ENCODE results near the gene PCNX2.

Gene PCNX2, protein sequence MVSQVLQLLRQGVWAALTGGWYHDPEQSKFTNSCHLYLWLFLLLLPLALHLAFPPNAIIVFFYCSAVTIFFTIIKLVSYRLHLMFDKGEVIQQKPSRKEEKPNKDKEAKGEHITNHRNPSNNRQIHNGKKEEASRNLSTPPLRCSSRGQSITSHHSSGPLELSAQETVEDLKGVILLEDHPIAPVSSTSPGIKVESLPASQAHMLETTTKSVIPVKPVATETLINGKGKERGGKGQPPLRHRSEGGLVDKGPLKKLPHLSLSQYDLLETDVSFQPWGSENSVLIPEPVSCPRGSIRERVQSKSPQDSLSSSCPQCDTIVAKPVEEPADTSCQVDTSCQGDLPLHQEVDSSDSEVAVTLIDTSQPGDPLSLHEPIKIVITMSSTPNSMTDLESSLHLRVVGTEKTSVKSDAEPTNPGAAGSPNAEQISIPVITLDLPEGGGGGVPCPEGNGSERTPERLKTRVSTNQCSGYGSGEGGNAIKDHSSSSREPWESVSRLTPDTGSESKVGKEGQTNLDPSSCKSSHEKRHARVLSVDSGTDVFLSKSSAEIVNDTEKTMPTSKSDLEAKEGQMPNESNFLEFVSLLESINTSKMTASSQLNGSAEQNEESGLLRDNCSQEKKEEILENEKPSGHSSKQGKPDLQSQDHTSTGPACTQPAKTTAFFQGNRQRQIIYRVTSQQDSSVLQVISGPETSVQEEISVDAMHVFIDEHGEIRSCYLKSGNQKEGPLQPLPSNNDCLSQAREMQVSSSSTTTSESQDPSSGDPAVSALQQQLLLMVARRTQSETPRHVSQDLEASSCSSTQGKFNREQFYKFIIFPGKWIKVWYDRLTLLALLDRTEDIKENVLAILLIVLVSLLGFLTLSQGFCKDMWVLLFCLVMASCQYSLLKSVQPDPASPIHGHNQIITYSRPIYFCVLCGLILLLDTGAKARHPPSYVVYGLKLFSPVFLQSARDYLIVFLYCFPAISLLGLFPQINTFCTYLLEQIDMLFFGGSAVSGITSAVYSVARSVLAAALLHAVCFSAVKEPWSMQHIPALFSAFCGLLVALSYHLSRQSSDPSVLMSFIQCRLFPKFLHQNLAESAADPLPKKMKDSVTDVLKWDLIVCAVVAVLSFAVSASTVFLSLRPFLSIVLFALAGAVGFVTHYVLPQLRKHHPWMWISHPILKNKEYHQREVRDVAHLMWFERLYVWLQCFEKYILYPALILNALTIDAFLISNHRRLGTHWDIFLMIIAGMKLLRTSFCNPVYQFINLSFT (N-terminal part only)

DNA sequence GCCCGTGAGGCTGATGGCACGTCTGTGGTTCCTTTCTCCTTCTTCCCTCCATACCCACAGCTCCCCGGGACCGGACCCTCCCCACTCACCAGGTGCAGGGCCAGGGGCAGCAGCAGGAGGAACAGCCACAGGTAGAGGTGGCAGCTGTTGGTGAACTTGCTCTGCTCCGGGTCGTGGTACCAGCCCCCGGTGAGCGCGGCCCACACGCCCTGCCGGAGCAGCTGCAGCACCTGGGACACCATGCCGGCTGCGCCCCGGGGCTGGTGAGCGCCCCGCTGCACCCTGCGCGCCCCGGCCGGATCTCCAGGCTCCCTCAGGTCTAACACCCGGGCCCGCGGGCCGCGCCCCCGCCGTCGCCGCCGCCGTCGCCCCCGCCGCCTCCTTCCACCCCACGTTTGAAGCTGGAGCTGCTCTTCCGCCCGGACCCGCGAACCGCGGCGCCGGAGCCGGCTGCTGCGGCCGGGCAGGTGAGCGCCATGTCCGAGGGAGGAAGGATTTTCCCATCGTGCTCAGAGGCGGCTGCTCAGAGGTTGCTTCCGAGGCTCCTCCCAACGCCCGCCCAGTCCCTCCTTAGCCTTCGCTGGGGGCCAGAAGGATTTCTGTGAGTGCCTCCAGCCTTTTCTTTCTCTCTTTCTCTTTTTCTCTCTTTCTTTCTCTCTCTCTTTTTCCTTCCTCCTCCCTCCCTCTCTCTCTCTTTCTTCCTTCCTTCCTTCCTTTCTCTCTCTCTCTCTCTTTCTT lies at the start of gene PCNX2:
TSS of gene PCNX2 (minus strand) at position 489 of the 738 bp plus-strand sequence. CDS start at position 242, 247 bp downstream.
- ATAC-seq, result peak; percentile 94
- TF ChIP-seq ZNF70 (CRISPR knock-in tag; IDR thresholded peaks at IDR 0.05), result no peak
- TF ChIP-seq OSR1 (CRISPR knock-in tag; IDR thresholded peaks at IDR 0.05), result no peak
- no peak for TF ChIP-seq PATZ1 (CRISPR knock-in tag; IDR thresholded peaks at IDR 0.05; ENCODE audit: borderline replicate concordance)
- no peak for TF ChIP-seq TOX (CRISPR knock-in tag; IDR thresholded peaks at IDR 0.05; ENCODE audit: borderline replicate concordance)
- no peak for TF ChIP-seq RARB (CRISPR knock-in tag; IDR thresholded peaks at IDR 0.05)
- no peak for TF ChIP-seq ESRRG (CRISPR knock-in tag; IDR thresholded peaks at IDR 0.05)
- no peak for TF ChIP-seq PPARA (CRISPR knock-in tag; IDR thresholded peaks at IDR 0.05; ENCODE audit: borderline replicate concordance)
- no peak for TF ChIP-seq BACH2 (CRISPR knock-in tag; IDR thresholded peaks at IDR 0.05; ENCODE audit: borderline replicate concordance)
- TF ChIP-seq TCF4 (CRISPR knock-in tag; IDR thresholded peaks at IDR 0.05; ENCODE audit: borderline replicate concordance), result no peak
- TF ChIP-seq ZFP3 (CRISPR knock-in tag; IDR thresholded peaks at IDR 0.05), result no peak
- TF ChIP-seq ZFP30 (CRISPR knock-in tag; IDR thresholded peaks at IDR 0.05), result no peak
- no peak for TF ChIP-seq CSDC2 (CRISPR knock-in tag; IDR thresholded peaks at IDR 0.05)
- no peak for TF ChIP-seq ZNF8 (CRISPR knock-in tag; IDR thresholded peaks at IDR 0.05)

- no peak for TF ChIP-seq CSDC2 (CRISPR knock-in tag; IDR thresholded peaks at IDR 0.05)
- TF ChIP-seq, protein P1, sequence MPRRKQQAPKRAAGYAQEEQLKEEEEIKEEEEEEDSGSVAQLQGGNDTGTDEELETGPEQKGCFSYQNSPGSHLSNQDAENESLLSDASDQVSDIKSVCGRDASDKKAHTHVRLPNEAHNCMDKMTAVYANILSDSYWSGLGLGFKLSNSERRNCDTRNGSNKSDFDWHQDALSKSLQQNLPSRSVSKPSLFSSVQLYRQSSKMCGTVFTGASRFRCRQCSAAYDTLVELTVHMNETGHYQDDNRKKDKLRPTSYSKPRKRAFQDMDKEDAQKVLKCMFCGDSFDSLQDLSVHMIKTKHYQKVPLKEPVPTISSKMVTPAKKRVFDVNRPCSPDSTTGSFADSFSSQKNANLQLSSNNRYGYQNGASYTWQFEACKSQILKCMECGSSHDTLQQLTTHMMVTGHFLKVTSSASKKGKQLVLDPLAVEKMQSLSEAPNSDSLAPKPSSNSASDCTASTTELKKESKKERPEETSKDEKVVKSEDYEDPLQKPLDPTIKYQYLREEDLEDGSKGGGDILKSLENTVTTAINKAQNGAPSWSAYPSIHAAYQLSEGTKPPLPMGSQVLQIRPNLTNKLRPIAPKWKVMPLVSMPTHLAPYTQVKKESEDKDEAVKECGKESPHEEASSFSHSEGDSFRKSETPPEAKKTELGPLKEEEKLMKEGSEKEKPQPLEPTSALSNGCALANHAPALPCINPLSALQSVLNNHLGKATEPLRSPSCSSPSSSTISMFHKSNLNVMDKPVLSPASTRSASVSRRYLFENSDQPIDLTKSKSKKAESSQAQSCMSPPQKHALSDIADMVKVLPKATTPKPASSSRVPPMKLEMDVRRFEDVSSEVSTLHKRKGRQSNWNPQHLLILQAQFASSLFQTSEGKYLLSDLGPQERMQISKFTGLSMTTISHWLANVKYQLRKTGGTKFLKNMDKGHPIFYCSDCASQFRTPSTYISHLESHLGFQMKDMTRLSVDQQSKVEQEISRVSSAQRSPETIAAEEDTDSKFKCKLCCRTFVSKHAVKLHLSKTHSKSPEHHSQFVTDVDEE (CRISPR knock-in tag; IDR thresholded peaks at IDR 0.05), result no peak
- TF ChIP-seq CSRNP3 (CRISPR knock-in tag; IDR thresholded peaks at IDR 0.05), result no peak
- no peak for TF ChIP-seq SNAI2 (CRISPR knock-in tag; IDR thresholded peaks at IDR 0.05)
- no peak for TF ChIP-seq GLIS3 (CRISPR knock-in tag; IDR thresholded peaks at IDR 0.05)
- no peak for TF ChIP-seq PPARA (CRISPR knock-in tag; IDR thresholded peaks at IDR 0.05; ENCODE audit: borderline replicate concordance)
- TF ChIP-seq CREB5 (CRISPR knock-in tag; IDR thresholded peaks at IDR 0.05; ENCODE audit: low read depth), result no peak
- TF ChIP-seq ESRRG (CRISPR knock-in tag; IDR thresholded peaks at IDR 0.05), result no peak
- TF ChIP-seq PATZ1 (CRISPR knock-in tag; IDR thresholded peaks at IDR 0.05; ENCODE audit: borderline replicate concordance), result no peak
- TF ChIP-seq BACH2 (CRISPR knock-in tag; IDR thresholded peaks at IDR 0.05; ENCODE audit: borderline replicate concordance), result no peak
- TF ChIP-seq, protein P2, sequence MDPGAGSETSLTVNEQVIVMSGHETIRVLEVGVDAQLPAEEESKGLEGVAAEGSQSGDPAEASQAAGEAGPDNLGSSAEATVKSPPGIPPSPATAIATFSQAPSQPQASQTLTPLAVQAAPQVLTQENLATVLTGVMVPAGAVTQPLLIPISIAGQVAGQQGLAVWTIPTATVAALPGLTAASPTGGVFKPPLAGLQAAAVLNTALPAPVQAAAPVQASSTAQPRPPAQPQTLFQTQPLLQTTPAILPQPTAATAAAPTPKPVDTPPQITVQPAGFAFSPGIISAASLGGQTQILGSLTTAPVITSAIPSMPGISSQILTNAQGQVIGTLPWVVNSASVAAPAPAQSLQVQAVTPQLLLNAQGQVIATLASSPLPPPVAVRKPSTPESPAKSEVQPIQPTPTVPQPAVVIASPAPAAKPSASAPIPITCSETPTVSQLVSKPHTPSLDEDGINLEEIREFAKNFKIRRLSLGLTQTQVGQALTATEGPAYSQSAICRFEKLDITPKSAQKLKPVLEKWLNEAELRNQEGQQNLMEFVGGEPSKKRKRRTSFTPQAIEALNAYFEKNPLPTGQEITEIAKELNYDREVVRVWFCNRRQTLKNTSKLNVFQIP (CRISPR knock-in tag; IDR thresholded peaks at IDR 0.05; ENCODE audit: borderline replicate concordance, low read depth), result no peak
- ATAC-seq, result no peak
These were observed 47.7 kb upstream of the PCNX2 start for GRCh38 chr1:233343262-233343661.
